D721Med (cell line): ENCODE results near the gene ABHD6.

Source experiments
- DNase-seq: peaks from one replicate; pipeline ENCODE4 v3.0.0; 2011; ENCODE audit warnings: low spot score; ENCODE audit not compliant: insufficient read length
- FAIRE-seq: peaks from 2 replicates; lab custom pipeline; 2011; peaks lifted over from hg19 to GRCh38; lab: Jason Lieb, UNC
- TF ChIP-seq, protein P1 (sequence below): IDR thresholded peaks from 2 replicates; pipeline ENCODE4 v1.5.1; 2012; ENCODE audit warnings: mild to moderate bottlenecking, control low read depth; ENCODE audit not compliant: insufficient read depth; ENCODE audit errors: missing control alignments

Gene ABHD6

DNA sequence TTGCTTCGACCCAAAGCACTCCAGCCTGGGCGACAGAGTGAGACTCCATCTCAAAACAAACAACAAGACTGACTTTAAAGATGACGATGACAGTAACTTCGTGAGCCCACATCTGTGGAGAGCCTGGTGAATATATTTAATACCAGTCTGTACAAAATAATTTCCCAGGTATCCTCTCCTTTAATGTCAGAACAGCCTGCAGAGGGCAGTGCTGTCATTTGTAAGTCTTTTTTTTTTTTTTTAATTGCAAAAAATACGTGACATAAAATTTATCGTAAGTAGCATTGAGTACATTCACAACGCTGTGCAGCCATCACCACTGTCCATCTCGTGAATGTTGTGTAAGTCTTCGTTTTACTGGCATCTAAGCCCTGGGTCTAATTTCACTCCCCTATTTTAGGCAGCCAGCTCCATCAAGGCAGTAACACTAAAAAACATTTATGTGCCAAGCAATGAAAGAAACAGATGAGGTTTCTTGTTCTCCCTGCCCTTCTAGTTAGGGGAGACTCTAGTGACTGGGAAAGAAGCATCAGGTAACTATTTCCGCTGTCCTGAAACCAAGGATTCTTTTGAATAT lies 70.1 kb downstream of the ABHD6 start:
- FAIRE-seq (no peak), DNase-seq (no peak)
- TF ChIP-seq, protein P1, sequence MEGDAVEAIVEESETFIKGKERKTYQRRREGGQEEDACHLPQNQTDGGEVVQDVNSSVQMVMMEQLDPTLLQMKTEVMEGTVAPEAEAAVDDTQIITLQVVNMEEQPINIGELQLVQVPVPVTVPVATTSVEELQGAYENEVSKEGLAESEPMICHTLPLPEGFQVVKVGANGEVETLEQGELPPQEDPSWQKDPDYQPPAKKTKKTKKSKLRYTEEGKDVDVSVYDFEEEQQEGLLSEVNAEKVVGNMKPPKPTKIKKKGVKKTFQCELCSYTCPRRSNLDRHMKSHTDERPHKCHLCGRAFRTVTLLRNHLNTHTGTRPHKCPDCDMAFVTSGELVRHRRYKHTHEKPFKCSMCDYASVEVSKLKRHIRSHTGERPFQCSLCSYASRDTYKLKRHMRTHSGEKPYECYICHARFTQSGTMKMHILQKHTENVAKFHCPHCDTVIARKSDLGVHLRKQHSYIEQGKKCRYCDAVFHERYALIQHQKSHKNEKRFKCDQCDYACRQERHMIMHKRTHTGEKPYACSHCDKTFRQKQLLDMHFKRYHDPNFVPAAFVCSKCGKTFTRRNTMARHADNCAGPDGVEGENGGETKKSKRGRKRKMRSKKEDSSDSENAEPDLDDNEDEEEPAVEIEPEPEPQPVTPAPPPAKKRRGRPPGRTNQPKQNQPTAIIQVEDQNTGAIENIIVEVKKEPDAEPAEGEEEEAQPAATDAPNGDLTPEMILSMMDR, result peak; percentile 58

DNA sequence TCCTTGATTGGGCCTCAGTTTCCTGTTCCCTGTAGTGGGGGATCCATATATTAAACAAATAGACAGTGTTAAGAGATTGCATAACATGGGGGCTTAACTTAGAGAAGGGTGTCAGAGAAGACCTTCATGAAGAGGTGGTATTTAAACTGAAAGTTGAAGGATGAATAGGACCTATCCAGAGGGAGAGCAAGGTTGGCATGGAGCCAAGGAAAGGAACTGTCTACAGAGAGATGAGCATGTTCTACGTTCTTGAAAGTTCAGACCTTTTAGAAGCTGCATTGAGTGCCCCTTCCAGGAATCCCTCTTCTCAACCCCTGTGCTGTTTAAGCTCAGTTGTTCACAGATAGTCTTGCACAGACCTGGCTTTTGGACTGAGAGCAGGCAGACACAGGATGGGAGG lies 71.1 kb downstream of the ABHD6 start:
- TF ChIP-seq, protein P1, result no peak
- DNase-seq (no peak), FAIRE-seq (no peak)

DNA sequence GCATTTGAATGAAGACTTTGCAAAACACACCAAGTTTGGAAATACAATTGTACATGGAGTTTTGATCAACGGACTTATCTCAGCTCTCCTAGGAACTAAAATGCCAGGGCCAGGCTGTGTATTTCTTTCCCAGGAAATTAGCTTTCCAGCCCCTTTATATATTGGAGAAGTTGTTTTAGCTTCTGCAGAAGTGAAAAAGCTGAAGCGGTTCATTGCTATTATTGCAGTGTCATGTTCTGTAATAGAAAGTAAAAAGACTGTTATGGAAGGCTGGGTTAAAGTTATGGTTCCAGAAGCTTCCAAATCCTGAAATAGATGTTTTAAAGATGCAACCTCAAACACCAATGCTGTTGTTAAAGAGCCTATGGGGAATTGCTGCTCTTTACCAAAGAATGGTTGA lies 80.2 kb downstream of the ABHD6 start:
- TF ChIP-seq, protein P1, result no peak
- no peak for DNase-seq
- no peak for FAIRE-seq

DNA sequence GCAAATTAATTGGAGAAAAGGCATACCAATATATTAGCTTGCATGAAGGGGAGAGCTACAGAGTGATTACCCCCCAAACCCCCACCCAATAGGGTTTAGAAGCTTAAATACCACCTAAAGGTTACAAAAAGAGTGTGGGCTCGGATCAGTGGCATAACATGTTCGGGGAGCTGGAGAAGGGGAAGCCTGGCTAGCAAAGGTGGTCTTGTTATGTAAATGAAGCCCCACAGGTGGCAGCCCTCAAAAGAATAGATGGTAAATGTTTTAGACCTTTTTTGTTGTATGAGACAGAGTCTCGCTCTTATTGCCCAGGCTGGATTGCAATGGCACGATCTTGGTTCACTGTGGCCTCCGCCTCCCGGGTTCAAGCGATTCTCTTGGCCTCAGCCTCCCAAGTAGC lies 84.2 kb downstream of the ABHD6 start:
- DNase-seq (no peak), FAIRE-seq (no peak)
- TF ChIP-seq, protein P1, result no peak

DNA sequence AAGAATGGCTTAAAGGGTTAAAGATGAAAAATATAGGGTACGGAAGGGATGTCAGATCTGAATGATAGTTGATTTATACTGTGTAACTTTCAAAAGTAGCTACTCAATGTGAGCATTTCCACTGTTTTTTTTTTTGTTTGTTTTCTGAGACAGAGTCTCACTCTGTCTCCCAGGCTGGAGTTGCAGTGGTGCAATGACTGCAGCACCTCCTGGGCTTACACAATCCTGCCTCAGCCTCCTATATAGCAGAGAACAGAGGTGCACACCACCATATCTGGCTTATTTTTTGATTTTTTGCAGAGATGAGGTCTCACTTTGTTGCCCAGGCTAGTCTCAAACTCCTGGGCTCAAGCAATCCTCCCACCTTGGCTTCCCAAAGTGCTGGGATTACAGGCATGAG lies 85.2 kb downstream of the ABHD6 start:
- no peak for FAIRE-seq
- no peak for DNase-seq
- TF ChIP-seq, protein P1, result no peak

DNA sequence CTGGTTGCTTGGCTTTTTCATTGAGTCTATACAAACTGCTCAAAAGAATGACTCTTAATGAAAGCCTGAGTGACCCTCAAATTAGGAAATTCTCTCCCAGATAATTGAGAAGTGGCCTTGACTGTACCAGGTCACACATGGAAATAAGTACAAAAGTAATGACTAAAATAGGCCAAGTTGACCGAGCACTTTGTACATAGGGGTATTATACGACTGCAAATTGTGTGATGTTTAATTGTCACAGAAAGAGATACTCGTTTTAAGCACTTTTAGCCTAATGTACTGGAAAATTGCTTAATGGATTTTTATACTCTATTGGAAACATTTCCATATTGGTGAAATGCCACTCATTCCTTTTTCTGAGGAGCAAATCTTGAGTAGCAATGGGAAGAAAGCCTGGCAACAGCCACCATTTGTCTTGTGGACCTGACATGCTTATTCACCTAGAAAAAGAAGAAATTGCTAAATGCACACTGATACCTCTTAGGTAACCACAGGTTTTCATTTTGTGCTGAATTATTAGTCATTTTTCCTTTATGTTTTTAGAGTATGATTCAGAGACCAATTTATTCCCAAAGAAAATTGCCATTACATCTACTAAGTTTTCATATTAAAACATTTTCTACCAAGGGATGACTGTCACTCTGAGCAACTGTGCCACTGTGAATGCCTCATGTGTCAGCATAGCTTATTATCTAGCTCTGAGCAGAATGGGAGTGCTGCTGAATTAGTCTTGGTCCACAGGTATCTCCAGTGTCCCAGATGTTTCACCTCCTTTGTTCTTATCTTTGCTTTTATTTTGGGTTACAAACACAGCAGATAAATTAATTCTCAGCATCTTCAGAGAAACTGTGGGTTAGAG lies 86.2 kb downstream of the ABHD6 start:
- TF ChIP-seq, protein P1, result no peak
- DNase-seq (no peak), FAIRE-seq (no peak)
